T-helper 2 cell treated with Interferon-gamma antibody and Interleukin-4, amounts not matched to agents 100 ng/mL and 5 ng/mL, for 36 hours (primary cell): ENCODE data around the gene PYM1. TPM values are rescaled to one million over a fixed set of nuclear protein-coding genes. Genes with fewer than 3 reads are reported as not detected.

Experiments
- total RNA-seq: library from RNA; stranded (reverse); gene quantifications from 2 replicates; pipeline ENCODE4 v1.2.3, GENCODE V29; 2022

PYM1 gene
- total RNA-seq, 1 donor from 2014 or later: 56.4 TPM

Other genes starting within 250 kb of the PYM1 start
- 1.2 and 1.5 TPM in 2 replicates for gene ITGA7, start 220.0 kb downstream of the PYM1 start, total RNA-seq
- gene BLOC1S1, start 211.8 kb downstream of the PYM1 start, total RNA-seq: 118 and 123 TPM in 2 replicates
- gene RDH5, start 207.5 kb downstream of the PYM1 start, total RNA-seq: 10.4 and 14.1 TPM in 2 replicates
- 184 and 188 TPM in 2 replicates for gene CD63, start 198.9 kb downstream of the PYM1 start, total RNA-seq
- 18.2 and 21.1 TPM in 2 replicates for gene GDF11, start 184.8 kb downstream of the PYM1 start, total RNA-seq
- 76.1 and 84.4 TPM in 2 replicates for gene SARNP, start 110.2 kb downstream of the PYM1 start, total RNA-seq
- gene ORMDL2, start 109.9 kb downstream of the PYM1 start, total RNA-seq: 68.2 and 71.0 TPM in 2 replicates
- gene DNAJC14, start 98.3 kb downstream of the PYM1 start, total RNA-seq: 32.7 and 34.9 TPM in 2 replicates
- gene MMP19, start 85.0 kb downstream of the PYM1 start, total RNA-seq: 0.05 TPM in 1 of 2 replicates, not detected in the other
- gene DGKA, start 3.3 kb upstream of the PYM1 start, total RNA-seq: 532 and 550 TPM in 2 replicates
- 0.20 and 0.25 TPM in 2 replicates for gene PMEL, start 38.1 kb upstream of the PYM1 start, total RNA-seq
- 90.3 and 98.3 TPM in 2 replicates for gene CDK2, start 38.9 kb upstream of the PYM1 start, total RNA-seq
- gene RAB5B, start 46.2 kb upstream of the PYM1 start, total RNA-seq: 55.0 and 58.9 TPM in 2 replicates
- 9.6 and 10.3 TPM in 2 replicates for gene SUOX, start 69.4 kb upstream of the PYM1 start, total RNA-seq
- 21.8 and 23.3 TPM in 2 replicates for gene IKZF4, start 93.1 kb upstream of the PYM1 start, total RNA-seq
- gene RPS26, start 114.0 kb upstream of the PYM1 start, total RNA-seq: 30.9 and 32.4 TPM in 2 replicates
- gene ERBB3, start 152.3 kb upstream of the PYM1 start, total RNA-seq: 0.84 and 1.3 TPM in 2 replicates
- 273 and 291 TPM in 2 replicates for gene PA2G4, start 176.7 kb upstream of the PYM1 start, total RNA-seq
- gene RPL41, start 188.7 kb upstream of the PYM1 start, total RNA-seq: 3,715 and 3,764 TPM in 2 replicates
- gene ZC3H10, start 190.4 kb upstream of the PYM1 start, total RNA-seq: 9.3 and 9.5 TPM in 2 replicates
- 362 TPM in 2 replicates for gene ESYT1, start 200.4 kb upstream of the PYM1 start, total RNA-seq
- 69.9 and 70.7 TPM in 2 replicates for gene MYL6B, start 224.7 kb upstream of the PYM1 start, total RNA-seq
- gene MYL6, start 230.5 kb upstream of the PYM1 start, total RNA-seq: 1,606 and 1,617 TPM in 2 replicates